GM23338 (cell line): ENCODE results near the gene TMEM163. TPM values are rescaled to one million over a fixed set of nuclear protein-coding genes. Genes with fewer than 3 reads are reported as not detected.

Source experiments
- ATAC-seq: fragments of 200-7000 bp; cut with Tn5 transposase; 3 replicates; pipeline ENCODE4 v1.9.1; 2020
- DNase-seq: peaks from one replicate; pipeline ENCODE4 v3.0.0-alpha.2; 2015; ENCODE audit warnings: low spot score
- H2AFZ ChIP-seq: fragments of 200-600 bp; sonication (generic); 2 replicates; pipeline ENCODE4 v1.8.0; 2016; ENCODE audit warnings: antibody characterized with exemption, mild to moderate bottlenecking, moderate library complexity
- H3F3A ChIP-seq: fragments of 200-600 bp; sonication (generic); replicated peaks from 2 replicates; pipeline ENCODE4 v1.8.0; 2017; ENCODE audit warnings: antibody characterized with exemption, mixed run types, low read depth
- H3K27ac ChIP-seq: fragments of 200-600 bp; sonication (generic); 2 replicates; pipeline ENCODE4 v1.6.1; 2016; ENCODE audit warnings: low read depth
- H3K27me3 ChIP-seq: fragments of 200-600 bp; sonication (generic); 2 replicates; pipeline ENCODE4 v1.8.0; 2016; ENCODE audit warnings: mild to moderate bottlenecking, mixed run types, moderate library complexity; ENCODE audit not compliant: insufficient read depth
- H3K36me3 ChIP-seq: fragments of 200-600 bp; sonication (generic); 2 replicates; pipeline ENCODE4 v1.8.0; 2016; ENCODE audit warnings: mild to moderate bottlenecking; ENCODE audit not compliant: insufficient read depth
- H3K4me1 ChIP-seq: fragments of 200-600 bp; sonication (generic); 2 replicates; pipeline ENCODE4 v1.8.0; 2016; ENCODE audit warnings: mild to moderate bottlenecking, moderate library complexity; ENCODE audit not compliant: insufficient read depth
- H3K4me2 ChIP-seq: fragments of 200-600 bp; sonication (generic); 2 replicates; pipeline ENCODE4 v1.7.1; 2017; ENCODE audit warnings: mixed run types
- H3K4me3 ChIP-seq: fragments of 200-600 bp; sonication (generic); 2 replicates; pipeline ENCODE4 v1.6.1; 2016; ENCODE audit warnings: mixed run types
- H3K79me2 ChIP-seq: fragments of 200-600 bp; sonication (generic); replicated peaks from 2 replicates; pipeline ENCODE4 v1.8.0; 2017; ENCODE audit warnings: mild to moderate bottlenecking; ENCODE audit not compliant: insufficient read depth
- H3K9me2 ChIP-seq: fragments of 200-600 bp; sonication (generic); 2 replicates; pipeline ENCODE4 v1.8.0; 2017; ENCODE audit not compliant: insufficient read depth
- H4K20me1 ChIP-seq: fragments of 200-600 bp; sonication (generic); replicated peaks from 2 replicates; pipeline ENCODE4 v1.8.0; 2017; ENCODE audit warnings: mild to moderate bottlenecking; ENCODE audit not compliant: insufficient read depth
- H3K27ac Mint-ChIP-seq: 2 replicates; pipeline ENCODE4 v1.8.0; 2020; ENCODE audit warnings: inconsistent platforms, mild to moderate bottlenecking, moderate library complexity, mixed read lengths
- H3K27me3 Mint-ChIP-seq: 3 replicates; pipeline ENCODE4 v1.8.0; 2022; ENCODE audit warnings: low read depth, mild to moderate bottlenecking, moderate library complexity, mixed read lengths, inconsistent platforms; ENCODE audit not compliant: insufficient read depth, poor library complexity
- H3K36me3 Mint-ChIP-seq: 3 replicates; pipeline ENCODE4 v1.8.0; 2021; ENCODE audit warnings: low read depth, mild to moderate bottlenecking, inconsistent platforms, moderate library complexity, mixed read lengths
- H3K4me1 Mint-ChIP-seq: 3 replicates; pipeline ENCODE4 v1.8.0; 2020; ENCODE audit warnings: mild to moderate bottlenecking, inconsistent platforms, mixed read lengths
- H3K4me3 Mint-ChIP-seq: 3 replicates; pipeline ENCODE4 v1.8.0; 2021; ENCODE audit warnings: moderate library complexity, mild to moderate bottlenecking, inconsistent platforms, mixed read lengths
- H3K9me3 Mint-ChIP-seq: 3 replicates; pipeline ENCODE4 v1.8.0; 2020; ENCODE audit warnings: moderate library complexity, mild to moderate bottlenecking, inconsistent platforms, mixed read lengths
- CREB1 ChIP-seq: fragments of 250-450 bp; sonication (Bioruptor Pico); IDR thresholded peaks from 2 replicates; pipeline ENCODE4 v1.5.0; 2020; ENCODE audit warnings: low read depth, mild to moderate bottlenecking, moderate library complexity
- EZH2phosphoT487 ChIP-seq: fragments of 200-600 bp; sonication (generic); IDR thresholded peaks from one replicate; pipeline ENCODE4 v1.8.1; 2018; ENCODE audit warnings: antibody characterized with exemption; ENCODE audit not compliant: unreplicated experiment
- STAT1 ChIP-seq: IDR thresholded peaks from one replicate; pipeline ENCODE4 v1.6.1; 2016; ENCODE audit warnings: antibody characterized with exemption; ENCODE audit not compliant: unreplicated experiment
- ZNF114 ChIP-seq: fragments of 250-450 bp; sonication (Bioruptor Pico); IDR thresholded peaks from 2 replicates; pipeline ENCODE4 v1.5.0; 2020; ENCODE audit warnings: mild to moderate bottlenecking, moderate library complexity
- ZNF331 ChIP-seq: fragments of 250-450 bp; sonication (Bioruptor Pico); IDR thresholded peaks from 2 replicates; pipeline ENCODE4 v1.5.0; 2020; ENCODE audit warnings: low read depth, mild to moderate bottlenecking, moderate library complexity
- ZNF462 ChIP-seq: fragments of 250-450 bp; sonication (Bioruptor Pico); IDR thresholded peaks from 2 replicates; pipeline ENCODE4 v1.5.0; 2020; ENCODE audit warnings: mild to moderate bottlenecking, moderate library complexity
- polyA plus RNA-seq: library from polyadenylated mRNA; unstranded; fragments of >200 nt; fragmentation: Nextera tagmentation; extraction: Ambion mirVana; gene quantifications from 2 replicates; pipeline ENCODE4 v1.2.1, GENCODE V29; 2016
- total RNA-seq: library from RNA; depleted of rRNA; stranded (reverse); fragments of >200 nt; shearing (Covaris generic); gene quantifications from 2 replicates; pipeline ENCODE4 v1.2.3, GENCODE V29; 2014

TMEM163 gene
- total and polyA plus RNA-seq, 2 experiments from 2014 or later, result 1.1 to 1.8 TPM

GRCh38 chr2:134527381-134527780 lies 191.4 kb downstream of the TMEM163 start (continued):
- TF ChIP-seq ZNF462 (CRISPR knock-in tag) (no peak), EZH2phosphoT487 (no peak)

GRCh38 chr2:134522496-134523455 lies 196.0 kb downstream of the TMEM163 start:
- H3K27me3 Mint-ChIP-seq, result peaks cover 7% of the 10 kb centered on the region
- no peak overlapping the region for H3K27ac Mint-ChIP-seq
- ATAC-seq (no peak), DNase-seq (no peak)
- peaks cover 8% of the 10 kb centered on the region; the same call in 1 of the 3 replicates for H3K9me3 Mint-ChIP-seq
- Histone ChIP-seq H3K36me3 (no peaks in the 10 kb centered on the region), H2AFZ (peak overlapping the region; percentile 61; the same call in 1 of the 2 replicates), H3F3A (no peaks in the 10 kb centered on the region), H3K27me3 (no peaks in the 10 kb centered on the region), H3K4me2 (no peak overlapping the region), H3K4me1 (peaks cover 14% of the 10 kb centered on the region), H3K4me3 (no peak overlapping the region), H3K9me2 (peaks cover 8% of the 10 kb centered on the region; the same call in 1 of the 2 replicates), H4K20me1 (no peaks in the 10 kb centered on the region), H3K79me2 (no peaks in the 10 kb centered on the region), H3K27ac (no peak overlapping the region)
- peaks cover 3% of the 10 kb centered on the region; the same call in 1 of the 3 replicates for H3K36me3 Mint-ChIP-seq
- no peak overlapping the region for H3K4me3 Mint-ChIP-seq
- H3K4me1 Mint-ChIP-seq, result peaks cover 23% of the 10 kb centered on the region
- no peak for TF ChIP-seq ZNF462 (CRISPR knock-in tag)
- no peak for TF ChIP-seq ZNF114 (CRISPR knock-in tag)
- TF ChIP-seq STAT1, result no peak
- TF ChIP-seq CREB1 (CRISPR knock-in tag), result no peak
- TF ChIP-seq ZNF331 (CRISPR knock-in tag), result no peak
